NCI-H82 (cell line): ENCODE measurements around the gene STMN1.

Experiments used
- DNase-seq: peaks from one replicate; lab custom pipeline; 2025; lab: John Stamatoyannopoulos, UW

Gene STMN1

GRCh38 chr1:25895365-25895990, 10.7 kb downstream of the STMN1 start:
- DNase-seq, result peak; percentile 97

GRCh38 chr1:25893116-25893515, 13.1 kb downstream of the STMN1 start:
- no peak for DNase-seq

DNA sequence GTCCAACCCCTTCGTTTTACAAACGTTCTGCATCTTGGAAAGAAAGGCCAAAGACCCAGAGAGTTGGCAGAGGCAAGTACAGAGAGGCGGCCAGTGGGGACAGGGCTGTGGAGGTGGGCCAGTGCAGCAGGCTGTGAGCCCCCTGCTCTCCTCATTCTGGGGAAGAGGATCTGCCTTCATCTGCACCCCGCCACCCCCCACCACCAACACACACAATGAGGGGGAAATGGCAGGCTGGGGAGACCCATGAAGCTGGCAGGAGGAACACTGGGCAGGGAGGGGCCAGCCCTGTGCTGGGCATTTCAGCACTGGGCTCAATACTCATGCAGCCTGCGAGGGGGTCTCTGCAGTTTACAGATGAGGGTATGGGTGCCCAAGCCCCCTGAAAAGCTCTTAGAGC, 14.6 kb downstream of the STMN1 start:
- no peak for DNase-seq

DNA sequence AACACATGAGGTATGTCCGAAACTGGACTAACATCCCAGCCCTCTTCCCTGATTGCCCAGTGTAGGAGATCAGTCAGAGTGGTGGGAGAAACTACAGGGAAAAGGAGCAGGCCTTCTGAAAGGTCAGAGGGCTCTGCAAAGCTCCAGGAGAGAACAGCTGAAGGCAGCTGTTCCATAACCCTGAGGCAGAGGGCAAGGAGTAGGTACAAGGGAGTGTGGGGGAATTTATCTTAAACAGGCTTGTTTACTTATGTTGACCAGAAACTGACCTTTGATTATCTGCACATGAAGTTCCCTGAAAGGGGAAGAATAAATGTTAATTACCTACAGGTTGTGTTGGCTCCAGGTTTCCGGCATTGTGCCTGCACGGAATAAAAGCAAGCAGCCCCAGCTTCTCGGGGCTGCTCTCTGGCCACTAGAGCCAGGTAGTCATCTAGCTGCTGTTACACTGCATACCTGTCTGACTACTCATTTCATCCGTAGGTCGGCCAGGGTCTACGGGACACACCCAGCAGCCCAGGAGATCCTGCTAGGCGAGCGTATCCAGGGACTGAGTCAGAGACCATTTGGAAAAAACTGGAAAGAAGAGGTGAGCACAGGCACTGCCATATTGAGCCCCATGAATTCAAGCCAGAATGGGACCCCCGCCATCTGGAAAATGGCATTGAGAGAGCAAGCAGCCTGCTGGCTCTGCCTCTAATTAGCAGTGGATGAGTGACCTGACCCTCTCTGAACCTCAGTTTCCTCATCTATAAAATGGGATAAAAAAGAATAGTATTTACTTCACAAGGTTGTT, 15.8 kb downstream of the STMN1 start:
- DNase-seq, result no peak

DNA sequence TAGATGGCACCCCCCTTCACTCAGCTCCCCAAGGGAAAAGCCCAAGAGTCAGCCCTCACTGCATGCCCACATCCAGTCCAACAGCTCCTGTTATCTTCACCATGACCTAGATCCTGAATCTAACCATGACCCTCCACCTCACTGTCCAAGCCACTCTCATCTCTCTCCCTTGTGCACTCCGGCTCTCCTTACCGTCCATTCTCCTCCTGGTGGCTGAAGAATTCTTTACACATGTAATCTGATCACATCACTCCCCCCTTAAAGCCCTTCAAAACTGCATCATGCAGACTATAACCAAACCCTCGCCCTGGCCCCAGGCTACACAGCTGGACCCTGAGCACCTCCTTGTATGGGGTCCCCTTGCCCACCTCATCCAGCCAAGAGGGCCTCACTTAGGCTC, 16.7 kb downstream of the STMN1 start:
- peak; percentile 36 for DNase-seq

DNA sequence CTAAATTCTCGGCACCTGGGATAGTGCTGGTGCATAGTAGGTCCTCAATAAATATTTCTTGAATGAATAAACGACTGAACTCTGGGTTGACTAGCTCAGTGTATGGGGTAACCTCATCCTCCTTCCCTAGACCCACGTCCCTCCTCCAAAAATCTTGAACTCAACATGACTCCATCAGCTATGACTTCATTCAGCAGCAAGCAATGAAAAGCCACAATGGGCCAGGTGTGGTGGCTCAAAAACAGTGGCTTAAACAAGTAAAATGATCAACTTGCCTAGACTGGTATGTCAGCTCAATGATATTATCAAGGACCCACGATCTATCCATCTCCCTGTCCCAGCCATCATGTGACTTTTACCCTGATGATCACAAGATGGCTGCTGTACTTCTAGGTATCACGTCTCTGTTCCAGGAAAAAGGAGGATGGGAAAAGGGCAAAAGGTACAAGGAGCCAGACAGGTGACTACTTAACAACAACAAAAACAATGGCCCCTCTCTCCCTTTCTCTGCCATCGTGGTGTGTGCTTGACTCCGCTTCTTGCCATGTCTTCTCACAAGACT, 17.7 kb downstream of the STMN1 start:
- DNase-seq, result no peak

DNA sequence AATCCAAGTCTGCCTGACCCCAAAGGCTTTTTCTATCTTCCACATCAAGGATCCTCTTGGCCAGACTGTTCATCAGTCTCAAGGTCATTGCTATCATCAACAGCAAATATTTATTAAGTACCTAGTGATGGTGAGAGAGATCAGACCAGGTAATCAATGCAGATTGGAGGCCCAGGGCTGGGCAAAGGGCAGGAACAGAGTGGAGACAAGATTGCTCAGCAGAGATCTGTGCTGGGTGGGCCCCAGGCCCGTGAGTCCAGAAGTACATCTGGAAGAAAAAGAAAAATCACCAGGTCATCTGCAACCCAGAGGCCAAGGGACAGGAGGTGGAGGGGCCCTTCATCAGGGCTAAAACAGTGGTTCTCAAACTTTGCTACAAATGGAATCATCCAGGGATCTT, 20.6 kb downstream of the STMN1 start:
- no peak for DNase-seq

DNA sequence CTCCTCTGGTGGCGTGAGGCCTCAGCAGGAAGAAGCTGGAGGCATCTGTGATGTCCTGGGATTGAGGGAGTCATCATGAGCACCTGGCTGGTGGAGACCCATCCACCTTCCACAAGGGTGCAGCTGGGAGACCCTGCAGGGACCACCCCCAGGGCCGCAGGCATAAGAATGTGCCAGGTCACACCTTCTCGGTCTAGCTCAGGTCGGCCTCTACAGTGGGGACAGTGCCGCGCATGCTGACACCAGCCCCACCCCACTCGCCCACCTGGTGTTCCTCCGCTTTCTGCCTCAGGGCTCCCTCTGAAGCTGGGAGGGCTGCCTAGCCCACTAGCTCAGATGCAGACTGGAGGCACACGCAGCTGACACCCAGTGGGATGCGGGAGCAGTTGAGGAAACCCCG, 25.0 kb downstream of the STMN1 start:
- no peak for DNase-seq

GRCh38 chr1:25880518-25880917, 25.7 kb downstream of the STMN1 start:
- DNase-seq, result no peak

GRCh38 chr1:25879675-25880074, 26.5 kb downstream of the STMN1 start:
- DNase-seq, result no peak

DNA sequence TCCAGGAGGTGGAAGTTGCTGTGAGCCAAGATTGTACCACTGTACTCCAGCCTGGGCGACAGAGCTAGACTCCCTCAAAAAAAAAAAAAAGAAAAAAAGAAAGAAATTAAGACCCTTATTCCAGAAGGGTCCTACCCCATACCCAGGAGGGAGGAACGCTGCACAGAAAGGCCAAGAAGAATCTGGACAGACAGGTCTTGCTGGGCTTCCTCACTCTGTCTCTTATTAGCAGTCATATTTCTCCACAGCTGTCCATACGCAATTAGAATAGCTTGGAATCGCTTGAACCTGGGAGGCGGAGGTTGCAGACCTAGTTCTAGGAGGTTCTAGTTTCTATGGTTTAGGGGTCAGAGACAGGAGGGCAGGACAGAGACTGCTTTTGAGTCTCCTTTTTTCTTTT, 27.5 kb downstream of the STMN1 start:
- no peak for DNase-seq

GRCh38 chr1:25877155-25877554, 29.1 kb downstream of the STMN1 start:
- no peak for DNase-seq

DNA sequence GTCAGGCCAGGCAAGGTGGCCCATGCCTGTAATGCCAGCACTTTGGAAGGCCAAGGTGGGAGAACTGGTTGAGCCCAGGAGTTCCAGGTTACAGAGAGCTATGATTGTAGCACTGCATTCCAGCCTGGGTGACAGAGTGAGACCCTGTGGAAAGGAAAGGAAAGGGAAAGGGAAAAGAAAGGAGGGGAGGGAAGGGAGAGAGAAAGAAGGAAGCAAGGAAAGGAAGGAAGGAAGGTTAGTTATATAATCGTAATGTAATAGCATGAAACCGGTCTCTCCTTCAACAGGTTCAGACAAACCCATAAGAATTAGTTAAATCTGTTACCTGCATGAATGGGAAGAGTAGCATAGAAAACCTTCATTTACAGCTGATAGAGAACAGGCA, 29.5 kb downstream of the STMN1 start:
- no peak for DNase-seq

GRCh38 chr1:25875856-25876692, 30.1 kb downstream of the STMN1 start:
- DNase-seq, result no peak

GRCh38 chr1:25875154-25875855, 30.9 kb downstream of the STMN1 start, which contains the start of gene PAQR7:
Gene PAQR7 (minus strand): TSS chr1:25875708. CDS start chr1:25863839, 11,869 bp downstream.
- peak; percentile 67 for DNase-seq

GRCh38 chr1:25874635-25875153, 31.5 kb downstream of the STMN1 start:
- DNase-seq, result no peak

- no peak for DNase-seq
These were observed 32.0 kb downstream of the STMN1 start for GRCh38 chr1:25874209-25874608.

DNA sequence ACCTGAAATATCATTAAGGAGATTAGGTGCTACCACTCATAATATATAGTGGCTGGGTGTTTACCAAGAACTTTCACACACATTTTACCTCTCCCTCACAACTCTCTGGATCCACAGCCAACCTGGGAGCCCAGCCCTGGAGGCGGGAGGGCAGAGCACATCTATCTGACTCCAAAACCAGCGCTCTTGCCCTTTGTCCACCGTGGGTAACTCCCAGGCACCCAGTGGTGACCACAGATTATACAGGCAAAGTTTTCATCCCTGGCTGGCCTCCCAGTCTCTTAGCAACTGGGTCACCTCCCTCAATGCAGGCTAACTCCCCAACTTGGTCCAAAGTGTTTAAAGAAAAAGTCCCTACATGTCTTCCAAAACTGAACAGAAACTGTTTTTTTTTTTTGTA, 33.1 kb downstream of the STMN1 start:
- DNase-seq, result no peak

DNA sequence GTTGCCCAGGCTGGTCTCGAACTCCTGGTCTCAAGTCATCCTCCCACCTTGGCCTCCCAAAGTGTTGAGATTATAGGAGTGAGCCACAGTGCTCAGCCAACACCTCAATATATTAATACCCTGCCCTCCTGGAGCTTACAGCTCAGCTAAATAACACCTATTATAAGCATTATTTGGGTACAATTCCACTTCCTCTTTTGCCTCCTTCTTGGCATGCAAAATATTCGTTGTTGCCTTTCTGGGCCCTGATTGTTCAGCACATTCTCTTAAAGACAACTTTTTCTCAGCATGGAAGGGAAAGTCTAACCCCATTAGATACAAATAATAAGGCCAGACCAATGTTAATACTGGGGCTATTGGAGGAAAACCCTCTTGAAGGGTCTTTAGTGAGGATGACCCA, 33.5 kb downstream of the STMN1 start:
- no peak for DNase-seq

DNA sequence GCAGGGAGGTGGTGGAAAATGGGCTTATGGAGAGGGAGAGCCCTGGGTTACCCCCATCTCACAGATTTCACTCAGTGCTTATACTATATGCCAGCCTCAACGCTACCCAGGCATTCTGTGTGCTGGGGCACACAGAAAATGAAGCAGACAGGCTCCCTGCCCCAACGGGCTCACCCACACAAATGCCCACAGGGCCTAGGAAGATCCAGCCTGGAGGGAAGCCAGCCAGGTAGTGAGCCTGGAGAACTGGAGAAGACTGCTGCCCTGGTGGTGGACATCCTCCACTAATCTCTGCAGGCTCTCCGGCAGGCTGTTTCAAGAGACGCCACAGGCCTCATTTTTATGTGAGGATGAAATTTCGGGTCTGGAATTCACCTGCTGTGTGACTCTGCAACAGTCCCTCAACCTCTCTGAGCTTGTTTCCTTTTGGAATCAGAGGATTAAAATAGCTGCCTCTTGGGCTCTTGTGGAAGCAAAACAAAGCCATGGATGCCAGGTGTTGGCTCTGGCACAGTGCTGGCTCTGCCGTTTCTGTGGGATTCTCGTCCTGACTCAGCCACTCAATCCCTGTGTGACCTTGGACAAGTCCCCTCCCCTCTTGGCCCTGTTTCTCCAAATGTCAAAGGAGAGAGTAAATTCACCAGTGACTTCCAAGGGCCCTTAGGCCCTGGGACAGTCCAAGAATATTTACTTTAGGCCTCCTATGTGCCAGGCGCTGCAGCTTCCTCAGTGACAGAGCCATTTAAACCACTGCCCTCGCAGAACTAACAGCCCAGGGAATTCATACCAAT, 34.3 kb downstream of the STMN1 start:
- DNase-seq, result no peak
